Transverse colon (tissue), 4 donors: ENCODE results near the gene OR2V2. TPM values are rescaled to one million over a fixed set of nuclear protein-coding genes. Genes with fewer than 3 reads are reported as not detected.

Experiments
- DNase-seq: peaks from one replicate; pipeline ENCODE4 v3.0.0-alpha.2; 2019
- H3K27ac ChIP-seq, 4 donors: fragments of 200-600 bp; sonication (generic); 2 replicates each; pipeline ENCODE4 v1.5.1; 2016 to 2018; ENCODE audit warnings: inconsistent platforms in 4 of 4
- H3K27me3 ChIP-seq: fragments of 200-600 bp; sonication (generic); 2 replicates; pipeline ENCODE4 v1.5.1; 2017; ENCODE audit warnings: inconsistent platforms
- H3K36me3 ChIP-seq, 4 donors: fragments of 200-600 bp; sonication (generic); 2 replicates each; pipeline ENCODE4 v1.5.1; 2017 to 2019; ENCODE audit warnings: inconsistent platforms in 4 of 4
- H3K4me1 ChIP-seq, 4 donors: fragments of 200-600 bp; sonication (generic); 2 replicates each; pipeline ENCODE4 v1.5.1; 2017 to 2020; ENCODE audit warnings: inconsistent platforms in 4 of 4
- H3K4me3 ChIP-seq, 4 donors: fragments of 200-600 bp; sonication (generic); 1 replicate in 1 of 4; 2 replicates in 3 of 4; pipeline versions ENCODE4 v1.5.1 to v1.6.1; 2017 to 2019; ENCODE audit warnings: inconsistent platforms in 4 of 4
- H3K9me3 ChIP-seq, 2 donors: fragments of 200-600 bp; sonication (generic); 2 replicates each; pipeline ENCODE4 v1.5.1; 2017 to 2019; ENCODE audit warnings: inconsistent platforms in 2 of 2
- EP300 ChIP-seq: sonication (generic); formaldehyde crosslinking; IDR thresholded peaks from one replicate; pipeline ENCODE4 v1.6.1; 2017; ENCODE audit warnings: antibody characterized with exemption, low read depth
- POLR2A ChIP-seq: fragments of 450-650 bp; IDR thresholded peaks from one replicate; pipeline ENCODE4 v1.6.1; 2016; ENCODE audit warnings: antibody characterized with exemption, mild to moderate bottlenecking, moderate library complexity
- POLR2AphosphoS5 ChIP-seq, 3 donors: sonication (generic); formaldehyde crosslinking; IDR thresholded peaks; one replicate each; pipeline ENCODE4 v1.6.1; 2016; ENCODE audit warnings: antibody characterized with exemption in 3 of 3
- WGBS, 2 donors: methylation state at CpG; one replicate each; pipeline ENCODE4 v1.1.5; 2018; ENCODE audit warnings: low coverage in 1 of 2; 5-methylcytosine and 5-hydroxymethylcytosine counted together
- in situ Hi-C, 4 donors: fragments of 200-750 bp; cut with MboI; loops; one replicate each; pipeline versions ENCODE4 v1.15.0 to v1.15.1; 2017; ENCODE audit warnings: low sequenced_read_pairs in 3 of 4, low pct_ligation_motif_present in 1 of 4, low pct_unique_long_range_greater_than_20kb in 1 of 4
- intact Hi-C: fragments of 100-400 bp; cut with DNase I; formaldehyde crosslinking; loops from one replicate; pipeline ENCODE4 v1.15.1; 2023; ENCODE audit warnings: low total_unique reads
- total RNA-seq, 4 donors: library from RNA; depleted of rRNA; stranded (reverse); fragments of >200 nt; gene quantifications; one replicate each; pipeline ENCODE4 v1.1.0, GENCODE V29; 2016
- TF ChIP-seq, protein P1 (sequence below), 5 experiments: fragments of 200-600 bp in 3 of 5; fragments of 450-650 bp in 2 of 5; sonication (generic) in 3 of 5; IDR thresholded peaks; 1 replicate in 2 of 5; 2 replicates in 3 of 5; pipeline ENCODE4 v1.5.1; 2016 to 2017; ENCODE audit warnings: antibody characterized with exemption in 5 of 5, inconsistent platforms in 3 of 5, mild to moderate bottlenecking in 2 of 5, moderate library complexity in 1 of 5

OR2V2 gene
- total RNA-seq, 4 donors from 2014 or later = not detected

DNA sequence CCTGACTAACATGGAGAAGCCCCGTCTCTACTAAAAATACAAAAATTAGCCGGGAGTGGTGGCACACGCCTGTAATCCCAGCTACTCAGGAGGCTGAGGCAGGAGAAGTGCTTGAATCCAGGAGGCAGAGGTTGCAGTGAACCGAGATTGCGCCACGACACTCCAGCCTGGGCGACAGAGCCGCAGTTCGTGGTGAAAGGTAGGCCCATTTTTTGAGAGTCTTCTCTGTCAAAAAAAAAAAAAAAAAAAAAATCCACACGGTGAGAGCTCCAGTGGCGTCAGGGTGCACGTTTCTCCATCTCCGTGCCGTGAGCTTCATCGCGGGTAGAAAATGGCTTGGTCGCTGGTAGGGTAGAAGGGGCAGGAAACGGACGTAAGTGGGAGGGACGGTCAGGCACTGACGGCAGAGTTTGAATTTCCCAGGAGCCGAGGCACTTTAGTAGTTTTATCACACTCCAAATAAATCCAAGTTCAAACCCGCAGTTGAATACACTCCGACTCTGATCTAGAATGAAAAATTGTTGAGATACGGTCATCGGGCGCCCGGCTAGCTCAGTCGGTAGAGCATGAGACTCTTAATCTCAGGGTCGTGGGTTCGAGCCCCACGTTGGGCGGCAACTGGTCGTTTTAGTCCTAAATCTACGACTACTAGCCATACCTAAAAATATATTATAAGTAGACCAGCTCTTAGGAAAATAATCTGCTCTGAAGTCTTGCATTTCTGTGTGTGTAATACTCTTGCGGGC, 60.0 kb downstream of the OR2V2 start:
- H3K4me1 ChIP-seq = peaks cover 0 to 49% (median 32%) of the 10 kb centered on the region in 4 donors
- peak overlapping the region; percentile 15 to 69 (median 34) for H3K4me3 ChIP-seq
- WGBS, 2 donors = 1 to 3% methylated on average over 15 to 36 of the region's 36 CpGs
- in situ Hi-C loops (no loop called here), intact Hi-C loops (no loop called here)
- H3K36me3 ChIP-seq = no peaks in the 10 kb centered on the region
- peak overlapping the region; percentile 75 to 84 (median 79) for H3K27ac ChIP-seq
- TF ChIP-seq POLR2A = no peak
- peak in 2 of 3 donors; percentile 17 to 45 for TF ChIP-seq POLR2AphosphoS5 (IDR thresholded peaks at IDR 0.05)
- no peaks in the 10 kb centered on the region for H3K9me3 ChIP-seq
- peak; percentile 80 for DNase-seq
- H3K27me3 ChIP-seq = peaks cover 14% of the 10 kb centered on the region

DNA sequence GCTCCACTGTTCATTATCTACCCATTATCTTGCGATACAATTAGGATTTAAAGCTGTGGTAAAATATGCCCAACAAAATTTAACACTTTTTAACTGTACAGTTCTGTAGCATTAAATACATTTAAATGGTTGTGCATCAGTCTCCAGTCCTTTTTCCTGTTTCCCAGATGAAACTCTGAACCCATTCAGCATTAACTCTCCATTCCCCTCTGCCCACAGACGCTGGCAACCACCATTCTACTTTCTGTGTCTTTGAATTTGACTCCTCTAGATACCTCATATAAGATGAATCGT, 60.5 kb downstream of the OR2V2 start:
- Histone ChIP-seq H3K36me3 (no peaks in the 10 kb centered on the region), H3K27me3 (peaks cover 14% of the 10 kb centered on the region), H3K4me3 (peak overlapping the region in 1 of 4 donors; percentile 69), H3K27ac (peak overlapping the region; percentile 75 to 84 (median 79)), H3K9me3 (no peaks in the 10 kb centered on the region), H3K4me1 (peaks cover 0 to 45% (median 32%) of the 10 kb centered on the region in 4 donors)
- 45 to 47% methylated on average over 3 of the region's 3 CpGs for WGBS, 2 donors
- TF ChIP-seq EP300 (no peak), POLR2A (no peak)
- TF ChIP-seq, protein P1, sequence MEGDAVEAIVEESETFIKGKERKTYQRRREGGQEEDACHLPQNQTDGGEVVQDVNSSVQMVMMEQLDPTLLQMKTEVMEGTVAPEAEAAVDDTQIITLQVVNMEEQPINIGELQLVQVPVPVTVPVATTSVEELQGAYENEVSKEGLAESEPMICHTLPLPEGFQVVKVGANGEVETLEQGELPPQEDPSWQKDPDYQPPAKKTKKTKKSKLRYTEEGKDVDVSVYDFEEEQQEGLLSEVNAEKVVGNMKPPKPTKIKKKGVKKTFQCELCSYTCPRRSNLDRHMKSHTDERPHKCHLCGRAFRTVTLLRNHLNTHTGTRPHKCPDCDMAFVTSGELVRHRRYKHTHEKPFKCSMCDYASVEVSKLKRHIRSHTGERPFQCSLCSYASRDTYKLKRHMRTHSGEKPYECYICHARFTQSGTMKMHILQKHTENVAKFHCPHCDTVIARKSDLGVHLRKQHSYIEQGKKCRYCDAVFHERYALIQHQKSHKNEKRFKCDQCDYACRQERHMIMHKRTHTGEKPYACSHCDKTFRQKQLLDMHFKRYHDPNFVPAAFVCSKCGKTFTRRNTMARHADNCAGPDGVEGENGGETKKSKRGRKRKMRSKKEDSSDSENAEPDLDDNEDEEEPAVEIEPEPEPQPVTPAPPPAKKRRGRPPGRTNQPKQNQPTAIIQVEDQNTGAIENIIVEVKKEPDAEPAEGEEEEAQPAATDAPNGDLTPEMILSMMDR (IDR thresholded peaks at IDR 0.05) = no peak
- intact Hi-C loops = no loop called here
- DNase-seq = no peak
- in situ Hi-C loops = no loop called here

Other genes starting within 250 kb of the OR2V2 start
- gene BTNL8, start 248.4 kb upstream of the OR2V2 start, total RNA-seq = 100 to 1,000 TPM in 1 of 4 donors, 10 to 100 TPM in 3; 19.7 to 156 (median 59.0) TPM
- 100 to 1,000 TPM in 1 of 4 donors, 10 to 100 TPM in 3; 15.7 to 146 (median 34.7) TPM for gene BTNL3, start 158.7 kb upstream of the OR2V2 start, total RNA-seq
- gene BTNL9, start 107.3 kb upstream of the OR2V2 start, total RNA-seq = 10 to 100 TPM in 3 of 4 donors, 1 to 10 TPM in 1; 2.5 to 96.5 (median 15.4) TPM
- gene OR2V1, start 16.4 kb upstream of the OR2V2 start, total RNA-seq = not detected
- 10 to 100 TPM in 1 of 4 donors, 1 to 10 TPM in 2, not detected in 1; 2.5 to 16.7 (median 7.5) TPM for gene TRIM7, start 57.6 kb downstream of the OR2V2 start, total RNA-seq
- 10 to 100 TPM; 17.9 to 23.9 (median 18.7) TPM for gene TRIM41, start 75.7 kb downstream of the OR2V2 start, total RNA-seq
- gene RACK1, start 96.3 kb downstream of the OR2V2 start, total RNA-seq = 1,000 to 10,000 TPM; 1,633 to 1,930 (median 1,753) TPM
- 10 to 100 TPM; 14.7 to 24.3 (median 20.4) TPM for gene TRIM52, start 113.6 kb downstream of the OR2V2 start, total RNA-seq
- not detected for gene OR4F3, start 219.7 kb downstream of the OR2V2 start, total RNA-seq